GM12874 (cell line): ENCODE measurements around the gene ZDHHC8.

ENCODE experiments used
- CTCF ChIP-seq: IDR thresholded peaks from 2 replicates; pipeline ENCODE4 v1.5.1; 2011; ENCODE audit warnings: low read depth, mild to moderate bottlenecking, control low read depth, low read length, moderate library complexity; ENCODE audit not compliant: insufficient read depth

Gene ZDHHC8

GRCh38 chr22:20107951-20108756 lies 23.4 kb upstream of the ZDHHC8 start:
- no peak for TF ChIP-seq CTCF

- no peak for TF ChIP-seq CTCF
Measured at GRCh38 chr22:20108757-20109230, 22.8 kb upstream of the ZDHHC8 start.

GRCh38 chr22:20109411-20110358 lies 21.9 kb upstream of the ZDHHC8 start:
- TF ChIP-seq CTCF: no peak

- TF ChIP-seq CTCF: no peak
Measured at GRCh38 chr22:20110359-20110985, 21.1 kb upstream of the ZDHHC8 start.

- TF ChIP-seq CTCF: peak; percentile 64
Measured at GRCh38 chr22:20111045-20111688, 20.4 kb upstream of the ZDHHC8 start.

- TF ChIP-seq CTCF: no peak
Measured at GRCh38 chr22:20111689-20112622, 19.6 kb upstream of the ZDHHC8 start.
